GM10266 (cell line): ENCODE data around the gene MAP4K2.
A peak's percentile ranks its signal among the peaks of the same experiment; 100 is the strongest.
"Not testable (repeated sequence)": the region's sequence is repeated elsewhere in the genome, so short reads cannot be mapped to it uniquely, and the experiment has no call there.

Experiments used
- DNase-seq: peaks from one replicate; pipeline ENCODE4 v3.0.0; 2012; ENCODE audit errors: extremely low spot score
- TF ChIP-seq, protein P1 (sequence below): IDR thresholded peaks from 2 replicates; pipeline ENCODE4 v1.5.1; 2012; ENCODE audit warnings: mild to moderate bottlenecking, low read depth; ENCODE audit not compliant: control insufficient read depth, insufficient read depth; ENCODE audit errors: missing control alignments

Gene MAP4K2

DNA sequence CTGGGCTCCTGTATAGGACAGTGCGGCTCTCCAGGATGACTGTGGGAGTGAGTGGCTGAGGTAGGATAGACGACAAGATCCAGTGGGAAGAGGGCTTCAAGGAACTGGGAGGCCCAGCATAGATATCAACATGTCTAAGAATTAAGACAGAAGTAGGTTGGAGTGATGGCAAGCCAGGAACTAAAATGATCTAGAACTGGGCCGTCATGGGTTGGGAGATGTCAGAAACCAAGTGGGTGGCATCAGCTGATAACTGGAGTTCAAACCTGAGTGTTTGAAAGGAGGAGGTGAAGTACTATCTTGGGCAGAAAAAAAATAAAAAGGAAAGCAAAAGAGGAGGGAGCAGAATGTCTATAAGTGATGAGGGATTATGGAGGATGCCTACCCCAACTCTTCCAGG is 14.5 kb upstream of the MAP4K2 start:
- TF ChIP-seq, protein P1, sequence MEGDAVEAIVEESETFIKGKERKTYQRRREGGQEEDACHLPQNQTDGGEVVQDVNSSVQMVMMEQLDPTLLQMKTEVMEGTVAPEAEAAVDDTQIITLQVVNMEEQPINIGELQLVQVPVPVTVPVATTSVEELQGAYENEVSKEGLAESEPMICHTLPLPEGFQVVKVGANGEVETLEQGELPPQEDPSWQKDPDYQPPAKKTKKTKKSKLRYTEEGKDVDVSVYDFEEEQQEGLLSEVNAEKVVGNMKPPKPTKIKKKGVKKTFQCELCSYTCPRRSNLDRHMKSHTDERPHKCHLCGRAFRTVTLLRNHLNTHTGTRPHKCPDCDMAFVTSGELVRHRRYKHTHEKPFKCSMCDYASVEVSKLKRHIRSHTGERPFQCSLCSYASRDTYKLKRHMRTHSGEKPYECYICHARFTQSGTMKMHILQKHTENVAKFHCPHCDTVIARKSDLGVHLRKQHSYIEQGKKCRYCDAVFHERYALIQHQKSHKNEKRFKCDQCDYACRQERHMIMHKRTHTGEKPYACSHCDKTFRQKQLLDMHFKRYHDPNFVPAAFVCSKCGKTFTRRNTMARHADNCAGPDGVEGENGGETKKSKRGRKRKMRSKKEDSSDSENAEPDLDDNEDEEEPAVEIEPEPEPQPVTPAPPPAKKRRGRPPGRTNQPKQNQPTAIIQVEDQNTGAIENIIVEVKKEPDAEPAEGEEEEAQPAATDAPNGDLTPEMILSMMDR, result no peak
- DNase-seq, result no peak

DNA sequence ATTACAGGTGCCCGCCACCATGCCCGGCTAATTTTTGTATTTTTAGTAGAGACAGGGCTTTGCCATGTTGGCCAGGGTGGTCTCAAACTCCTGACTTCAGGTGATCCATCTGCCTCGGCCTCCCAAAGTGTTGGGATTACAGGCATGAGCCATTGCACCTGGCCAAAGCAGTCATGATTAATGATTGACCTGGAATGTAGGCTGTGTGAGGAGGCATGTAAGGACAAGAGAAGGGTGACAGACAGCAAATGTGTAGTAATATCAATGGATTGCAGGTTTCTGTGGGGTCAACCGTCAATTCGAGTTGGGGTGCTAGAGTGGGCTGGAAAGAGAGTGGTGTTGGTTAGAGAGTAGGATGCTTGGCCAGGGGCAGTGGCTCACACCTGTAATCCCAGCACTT is 12.4 kb upstream of the MAP4K2 start:
- DNase-seq, result not testable (repeated sequence)

DNA sequence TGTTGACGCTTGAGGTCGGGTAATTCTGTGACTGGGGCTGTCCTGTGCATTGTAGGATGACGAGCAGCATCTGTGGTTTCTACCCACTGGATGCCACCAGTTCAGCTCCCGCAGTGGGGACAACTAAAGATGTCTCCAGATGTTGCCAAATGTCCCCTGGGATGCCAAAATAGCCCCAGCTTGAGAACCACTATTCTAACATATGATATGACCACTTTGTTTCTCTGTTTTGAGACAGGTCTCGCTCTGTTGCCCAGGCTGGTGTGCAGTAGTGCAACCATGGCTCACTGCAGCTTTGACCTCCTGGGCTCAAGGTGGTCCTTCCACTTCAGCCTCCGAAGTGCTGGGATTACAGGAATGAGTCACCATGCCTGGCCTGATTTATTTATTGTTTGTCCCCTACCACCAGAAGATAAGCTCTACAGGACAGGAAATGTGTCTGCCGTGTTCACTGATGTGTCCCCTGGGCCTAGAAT is 11.7 kb upstream of the MAP4K2 start:
- no peak for DNase-seq
- TF ChIP-seq, protein P1, result no peak

DNA sequence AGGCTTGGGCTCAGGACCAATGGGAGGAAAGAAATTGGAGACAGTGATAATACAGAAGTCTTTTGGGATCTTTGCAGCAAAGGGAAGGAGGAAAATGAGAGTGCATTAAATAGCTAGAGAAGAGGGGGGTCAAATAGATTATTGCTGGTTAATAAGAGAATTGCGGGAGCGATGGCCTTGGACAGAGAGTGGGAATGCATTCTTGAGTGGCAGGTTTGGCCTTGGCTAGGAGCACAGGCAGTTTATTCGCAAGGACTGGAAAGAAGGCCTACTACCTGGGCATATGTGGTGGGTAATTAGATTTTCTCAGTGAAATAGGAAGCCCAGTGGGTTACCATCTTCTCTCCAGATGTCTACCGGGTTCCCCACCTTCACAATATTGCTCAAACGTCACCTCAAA is 10.8 kb upstream of the MAP4K2 start:
- DNase-seq, result no peak

DNA sequence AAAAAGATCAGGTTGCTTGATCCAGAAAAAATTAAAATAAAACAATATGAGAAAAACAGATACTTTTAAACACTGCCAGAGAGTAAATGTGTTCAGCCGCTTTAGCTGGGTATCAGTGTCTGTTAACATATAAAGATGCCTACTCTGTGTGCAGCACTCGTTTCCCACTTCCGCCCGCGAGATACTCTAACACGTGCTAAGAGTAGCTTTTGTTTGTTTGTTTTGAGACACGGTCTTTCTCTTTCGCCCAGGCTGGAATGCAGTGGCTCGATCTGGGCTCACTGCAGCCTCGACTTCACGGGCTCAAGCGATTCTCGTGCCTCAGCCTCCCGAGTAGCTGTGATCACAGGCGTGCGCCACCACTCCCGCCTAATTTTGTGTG is 7.9 kb upstream of the MAP4K2 start:
- TF ChIP-seq, protein P1, result no peak
- DNase-seq, result no peak

More for the DNA sequence above, 10.8 kb upstream of the MAP4K2 start:
- TF ChIP-seq, protein P1, result no peak

DNA sequence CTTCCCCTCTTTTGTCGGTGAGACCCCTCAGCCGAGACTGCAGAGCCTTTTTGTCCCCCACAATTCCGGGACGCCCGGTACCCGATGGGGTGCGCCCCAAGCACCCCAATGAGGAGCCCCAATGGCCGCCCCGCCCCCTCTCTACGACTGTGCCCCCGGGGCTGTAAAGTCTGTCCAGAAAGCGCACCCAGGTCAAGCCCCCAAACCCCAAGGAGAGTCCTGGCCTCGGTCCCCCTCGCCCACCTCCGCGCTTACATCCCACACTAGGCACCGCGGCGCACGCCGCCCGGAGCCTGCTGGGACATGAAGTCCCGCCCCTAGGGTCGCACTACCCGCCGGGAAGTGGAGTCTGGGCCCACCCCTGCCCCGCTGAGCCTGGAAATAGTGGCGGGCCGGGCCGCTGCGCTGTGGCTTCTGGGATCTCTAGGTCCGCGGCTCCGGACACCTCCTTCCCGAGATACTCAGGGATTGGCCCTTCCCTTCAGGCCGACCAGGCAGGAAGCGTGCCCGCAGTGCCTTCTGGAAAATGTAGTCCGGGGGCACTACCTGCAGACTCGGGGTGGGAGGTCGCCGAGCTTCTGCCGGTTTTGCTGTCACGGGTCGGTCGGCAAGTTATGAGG is 7.4 kb upstream of the MAP4K2 start, which contains the start of gene MEN1:
Gene MEN1, minus strand, starts transcription at position 281 of the 620 bp plus-strand sequence. CDS start 442 bp downstream, outside the sequence.
- DNase-seq, result peak; percentile 92
- TF ChIP-seq, protein P1, result no peak

DNA sequence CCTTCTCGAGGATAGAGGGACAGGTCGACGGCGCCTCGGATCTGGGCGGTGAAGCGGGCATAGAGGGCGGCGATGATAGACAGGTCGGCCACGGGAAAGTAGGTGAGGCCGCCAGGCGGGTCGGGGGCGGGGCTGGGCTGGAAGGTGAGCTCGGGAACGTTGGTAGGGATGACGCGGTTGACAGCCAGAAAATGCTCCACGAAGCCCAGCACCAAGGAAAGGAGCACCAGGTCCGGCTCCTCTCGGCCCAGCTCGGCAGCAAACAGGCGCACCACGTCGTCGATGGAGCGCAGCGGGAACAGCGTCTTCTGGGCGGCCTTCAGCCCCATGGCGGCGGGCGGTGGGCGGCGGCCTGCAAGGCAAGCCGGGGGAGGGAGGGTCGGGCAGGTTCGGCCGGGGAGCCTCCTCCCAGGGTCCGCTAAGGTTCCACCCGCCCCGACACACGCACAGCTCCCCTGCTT is 6.8 kb upstream of the MAP4K2 start:
- TF ChIP-seq, protein P1, result no peak
- peak; percentile 53 for DNase-seq
